GM12874 (cell line): ENCODE results near the gene DPP10.

Experiments used
- CTCF ChIP-seq: IDR thresholded peaks from 2 replicates; pipeline ENCODE4 v1.5.1; 2011; ENCODE audit warnings: low read depth, mild to moderate bottlenecking, control low read depth, low read length, moderate library complexity; ENCODE audit not compliant: insufficient read depth

The DPP10 gene

GRCh38 chr2:115422004-115422634 is 979.7 kb downstream of the DPP10 start:
- TF ChIP-seq CTCF: no peak

- TF ChIP-seq CTCF: no peak
Measured at GRCh38 chr2:115427436-115427835, 985.0 kb downstream of the DPP10 start.

- TF ChIP-seq CTCF: no peak
Measured at GRCh38 chr2:115443539-115444185, 1001.2 kb downstream of the DPP10 start.

- TF ChIP-seq CTCF: no peak
Measured at GRCh38 chr2:115460008-115460407, 1017.6 kb downstream of the DPP10 start.

- TF ChIP-seq CTCF: no peak
Measured at GRCh38 chr2:115480741-115481140, 1038.3 kb downstream of the DPP10 start.

GRCh38 chr2:115481842-115482241 is 1039.4 kb downstream of the DPP10 start:
- TF ChIP-seq CTCF: no peak

- no peak for TF ChIP-seq CTCF
Measured at GRCh38 chr2:115483666-115484065, 1041.2 kb downstream of the DPP10 start.
